Measurements from ENCODE around the gene GDI1.
A peak's percentile ranks its signal among the peaks of the same experiment; 100 is the strongest.

The GDI1 gene

DNA sequence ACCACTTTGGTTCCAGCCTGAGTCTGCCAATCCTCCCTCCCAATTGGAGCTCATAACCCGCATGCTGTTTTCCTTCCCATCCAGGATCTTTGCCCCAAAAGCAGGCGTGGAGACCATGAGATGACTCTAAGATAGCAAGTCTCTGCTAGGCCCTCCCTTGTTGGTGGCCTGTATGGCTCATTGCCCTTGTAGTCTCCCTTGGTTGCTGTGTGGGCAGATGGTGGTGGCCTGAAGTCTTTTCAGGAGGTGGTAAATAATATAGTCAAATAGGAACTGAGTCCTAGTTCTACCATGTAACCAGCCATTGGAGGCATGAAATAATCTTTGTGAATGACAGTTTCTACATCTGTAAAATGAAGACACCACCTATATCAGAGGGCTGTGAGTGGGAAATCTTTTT, 7.2 kb upstream of the GDI1 start:
- Histone ChIP-seq H3K9me3 (replicated peaks in 1 of 11) (peaks cover 0 to 25% (median 19%) of the 10 kb centered on the region in 11 experiments; a peak in 16 of 22 replicates), H3K4me2 (peak overlapping the region; percentile 64 to 88 (median 75)), H3K4me3 (peak overlapping the region; percentile 68 to 86 (median 76); a peak in 19 of 20 replicates), H3K9ac (peak overlapping the region in 10 of 11 experiments; percentile 75 to 87 (median 84); a peak in 9 of 22 replicates), H3K27me3 (peaks cover 3 to 49% (median 24%) of the 10 kb centered on the region in 11 experiments; a peak in 16 of 22 replicates), H3K27ac (peak overlapping the region in 6 of 11 experiments; percentile 50 to 84 (median 78); a peak in 7 of 22 replicates), H4K20me1 (peaks cover 0 to 42% (median 18%) of the 10 kb centered on the region in 11 experiments; a peak in 14 of 22 replicates), H3K36me3 (peaks cover 9 to 33% (median 30%) of the 10 kb centered on the region in 11 experiments; a peak in 21 of 22 replicates), H3K4me1 (peaks cover 20 to 52% (median 43%) of the 10 kb centered on the region in 10 experiments)
- no peak for TF ChIP-seq Cebpa-rat (IDR thresholded peaks at IDR 0.05)

DNA sequence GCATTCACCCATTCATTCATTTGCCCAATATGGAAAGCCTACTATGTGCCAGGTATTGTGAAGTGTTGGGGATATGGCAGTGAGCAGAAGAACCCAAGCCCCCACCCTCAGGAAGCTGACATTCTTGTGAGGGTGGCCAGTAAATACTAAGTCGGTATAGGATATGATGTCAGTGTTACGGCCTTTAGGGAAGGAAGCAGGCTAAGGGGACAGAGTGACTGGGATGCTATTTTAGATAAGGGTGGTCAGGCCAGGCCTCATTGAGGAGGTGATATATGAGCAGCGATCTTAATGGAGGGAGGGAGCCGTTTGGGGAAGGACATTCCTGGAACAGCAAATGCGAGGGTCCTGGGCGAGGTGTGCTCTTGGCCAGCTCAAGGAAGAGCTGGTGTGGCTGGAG, 6.5 kb upstream of the GDI1 start:
- peak overlapping the region; percentile 1 to 85 (median 58); a peak in 14 of 22 replicates for H3K9ac ChIP-seq
- peaks cover 0 to 49% (median 21%) of the 10 kb centered on the region in 11 experiments; a peak in 14 of 22 replicates for H4K20me1 ChIP-seq
- peak overlapping the region; percentile 30 to 84 (median 50); a peak in 19 of 22 replicates for H3K27ac ChIP-seq
- peak overlapping the region in 8 of 10 experiments; percentile 22 to 86 (median 77); a peak in 10 of 20 replicates for H3K4me3 ChIP-seq
- H3K9me3 ChIP-seq (replicated peaks in 1 of 11), result peaks cover 0 to 25% (median 19%) of the 10 kb centered on the region in 11 experiments; a peak in 16 of 22 replicates
- peaks cover 3 to 57% (median 27%) of the 10 kb centered on the region in 11 experiments; a peak in 16 of 22 replicates for H3K27me3 ChIP-seq
- H3K4me1 ChIP-seq, result peaks cover 20 to 55% (median 43%) of the 10 kb centered on the region in 10 experiments
- TF ChIP-seq Cebpa-rat (IDR thresholded peaks at IDR 0.05), result no peak; a peak in 1 of 22 replicates
- peak overlapping the region; percentile 41 to 88 (median 73) for H3K4me2 ChIP-seq
- H3K36me3 ChIP-seq, result peaks cover 9 to 40% (median 38%) of the 10 kb centered on the region in 11 experiments; a peak in 21 of 22 replicates

DNA sequence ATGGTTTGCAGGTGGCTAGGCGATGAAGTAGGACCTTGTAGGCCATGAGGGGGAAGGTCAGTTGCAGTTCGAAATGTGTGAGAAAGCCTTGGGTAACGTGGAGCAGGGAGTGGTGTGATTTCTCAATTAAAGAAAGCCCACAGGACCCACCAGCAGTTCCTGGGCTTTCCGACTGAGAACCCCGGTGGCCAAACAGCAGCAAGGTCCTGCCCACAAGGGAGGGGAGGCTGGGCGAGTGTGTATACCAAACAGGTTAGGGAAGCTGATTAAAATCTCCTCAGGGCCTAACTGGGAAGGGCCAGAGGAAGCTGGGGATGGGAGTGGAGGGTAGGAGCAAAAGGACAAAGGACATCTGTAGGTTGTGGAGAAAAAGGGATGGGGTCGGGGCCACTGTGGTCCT, 6.0 kb upstream of the GDI1 start:
- Histone ChIP-seq H3K36me3 (peaks cover 9 to 44% (median 42%) of the 10 kb centered on the region in 11 experiments; a peak in 21 of 22 replicates), H4K20me1 (peaks cover 0 to 54% (median 23%) of the 10 kb centered on the region in 11 experiments; a peak in 14 of 22 replicates), H3K27me3 (peaks cover 3 to 60% (median 28%) of the 10 kb centered on the region in 11 experiments; a peak in 16 of 22 replicates), H3K4me1 (peaks cover 20 to 57% (median 45%) of the 10 kb centered on the region in 10 experiments), H3K9ac (peak overlapping the region; percentile 23 to 85 (median 58); a peak in 16 of 22 replicates), H3K4me3 (peak overlapping the region in 8 of 10 experiments; percentile 14 to 86 (median 77); a peak in 12 of 20 replicates), H3K9me3 (replicated peaks in 1 of 11) (peaks cover 0 to 26% (median 19%) of the 10 kb centered on the region in 11 experiments; a peak in 16 of 22 replicates), H3K4me2 (peak overlapping the region; percentile 41 to 88 (median 73)), H3K27ac (peak overlapping the region; percentile 34 to 84 (median 50); a peak in 19 of 22 replicates)
- no peak; a peak in 1 of 22 replicates for TF ChIP-seq Cebpa-rat (IDR thresholded peaks at IDR 0.05)

DNA sequence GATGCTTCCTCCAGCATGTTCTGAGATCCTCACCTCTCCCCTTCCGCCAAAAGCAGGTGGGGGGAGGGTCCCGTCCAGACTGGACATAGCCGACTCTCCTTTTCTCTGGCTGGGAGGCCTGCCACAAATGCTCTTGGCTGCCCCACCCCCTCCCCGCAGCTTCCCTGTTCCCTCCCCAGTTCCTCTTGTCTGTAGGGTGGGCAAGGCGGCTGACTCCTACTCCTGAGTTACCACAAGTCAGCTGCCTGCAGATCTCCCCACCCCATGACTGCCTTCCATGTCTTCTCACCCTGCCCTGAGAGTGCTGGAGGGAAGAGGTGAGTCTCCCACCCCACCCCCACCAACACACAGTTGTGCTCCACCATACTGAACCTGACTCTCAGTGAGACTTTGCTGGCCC, 5.6 kb upstream of the GDI1 start:
- Histone ChIP-seq H4K20me1 (peaks cover 0 to 55% (median 23%) of the 10 kb centered on the region in 11 experiments; a peak in 14 of 22 replicates), H3K9ac (peak overlapping the region; percentile 23 to 85 (median 58); a peak in 15 of 22 replicates), H3K4me2 (peak overlapping the region; percentile 41 to 88 (median 73)), H3K4me3 (peak overlapping the region in 7 of 10 experiments; percentile 14 to 86 (median 78); a peak in 11 of 20 replicates), H3K36me3 (peaks cover 9 to 48% (median 42%) of the 10 kb centered on the region in 11 experiments; a peak in 21 of 22 replicates), H3K9me3 (replicated peaks in 1 of 11) (peaks cover 0 to 31% (median 19%) of the 10 kb centered on the region in 11 experiments; a peak in 16 of 22 replicates), H3K27ac (peak overlapping the region; percentile 34 to 84 (median 50); a peak in 19 of 22 replicates), H3K27me3 (peaks cover 3 to 60% (median 28%) of the 10 kb centered on the region in 11 experiments; a peak in 16 of 22 replicates), H3K4me1 (peaks cover 20 to 58% (median 49%) of the 10 kb centered on the region in 10 experiments)
- TF ChIP-seq Cebpa-rat (IDR thresholded peaks at IDR 0.05), result no peak

DNA sequence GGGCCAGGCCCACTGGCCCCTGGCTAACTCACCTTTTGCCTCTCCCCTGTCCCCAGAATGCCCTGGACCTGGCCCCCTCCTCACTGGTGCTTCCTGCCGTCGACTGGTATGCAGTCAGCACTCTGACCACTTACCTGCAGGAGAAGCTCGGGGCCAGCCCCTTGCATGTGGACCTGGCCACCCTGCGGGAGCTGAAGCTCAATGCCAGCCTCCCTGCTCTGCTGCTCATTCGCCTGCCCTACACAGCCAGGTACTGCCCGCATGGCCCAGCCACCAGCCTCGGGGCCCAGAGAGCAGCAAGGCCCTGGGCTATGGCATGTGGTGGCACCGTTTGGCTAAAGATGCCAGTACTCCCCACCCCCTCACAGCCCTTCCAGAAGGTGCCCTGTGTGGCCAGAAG, 4.7 kb upstream of the GDI1 start:
- Histone ChIP-seq H3K36me3 (peaks cover 9 to 48% (median 42%) of the 10 kb centered on the region in 11 experiments; a peak in 21 of 22 replicates), H3K4me1 (peaks cover 20 to 53% (median 46%) of the 10 kb centered on the region in 10 experiments), H3K9ac (peak overlapping the region in 6 of 11 experiments; percentile 14 to 81 (median 50); a peak in 8 of 22 replicates), H3K27ac (peak overlapping the region in 8 of 11 experiments; percentile 39 to 84 (median 64); a peak in 12 of 22 replicates), H3K4me3 (peak overlapping the region in 2 of 10 experiments; percentile 17 to 76; a peak in 3 of 20 replicates), H4K20me1 (peaks cover 0 to 55% (median 23%) of the 10 kb centered on the region in 11 experiments; a peak in 14 of 22 replicates), H3K4me2 (peak overlapping the region in 6 of 11 experiments; percentile 64 to 88 (median 78); a peak in 11 of 22 replicates), H3K9me3 (replicated peaks in 1 of 11) (peaks cover 0 to 31% (median 21%) of the 10 kb centered on the region in 11 experiments; a peak in 16 of 22 replicates), H3K27me3 (peaks cover 3 to 55% (median 28%) of the 10 kb centered on the region in 11 experiments; a peak in 16 of 22 replicates)
- TF ChIP-seq Cebpa-rat (IDR thresholded peaks at IDR 0.05), result no peak

DNA sequence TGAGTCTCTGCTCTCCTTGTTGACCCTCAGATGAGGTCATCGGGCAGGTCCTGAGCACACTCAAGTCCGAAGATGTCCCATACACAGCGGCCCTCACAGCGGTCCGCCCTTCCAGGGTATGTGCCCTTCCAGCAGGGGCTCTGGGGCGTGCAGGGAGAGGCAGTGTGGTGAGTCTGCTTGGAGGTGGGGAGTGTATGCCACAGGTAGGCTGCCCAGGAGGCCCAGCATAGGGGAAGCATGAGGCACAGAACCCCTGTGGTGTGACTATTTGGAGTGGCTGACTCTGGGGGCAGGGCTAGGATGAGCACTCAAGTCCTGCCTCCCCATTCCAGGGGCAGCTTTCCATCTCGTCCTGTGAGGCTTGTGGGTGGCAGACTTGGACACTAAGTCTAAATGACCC, 3.3 kb upstream of the GDI1 start:
- Histone ChIP-seq H3K27ac (no peak overlapping the region), H3K9me3 (replicated peaks in 1 of 11) (peaks cover 0 to 29% (median 14%) of the 10 kb centered on the region in 11 experiments; a peak in 16 of 22 replicates)

DNA sequence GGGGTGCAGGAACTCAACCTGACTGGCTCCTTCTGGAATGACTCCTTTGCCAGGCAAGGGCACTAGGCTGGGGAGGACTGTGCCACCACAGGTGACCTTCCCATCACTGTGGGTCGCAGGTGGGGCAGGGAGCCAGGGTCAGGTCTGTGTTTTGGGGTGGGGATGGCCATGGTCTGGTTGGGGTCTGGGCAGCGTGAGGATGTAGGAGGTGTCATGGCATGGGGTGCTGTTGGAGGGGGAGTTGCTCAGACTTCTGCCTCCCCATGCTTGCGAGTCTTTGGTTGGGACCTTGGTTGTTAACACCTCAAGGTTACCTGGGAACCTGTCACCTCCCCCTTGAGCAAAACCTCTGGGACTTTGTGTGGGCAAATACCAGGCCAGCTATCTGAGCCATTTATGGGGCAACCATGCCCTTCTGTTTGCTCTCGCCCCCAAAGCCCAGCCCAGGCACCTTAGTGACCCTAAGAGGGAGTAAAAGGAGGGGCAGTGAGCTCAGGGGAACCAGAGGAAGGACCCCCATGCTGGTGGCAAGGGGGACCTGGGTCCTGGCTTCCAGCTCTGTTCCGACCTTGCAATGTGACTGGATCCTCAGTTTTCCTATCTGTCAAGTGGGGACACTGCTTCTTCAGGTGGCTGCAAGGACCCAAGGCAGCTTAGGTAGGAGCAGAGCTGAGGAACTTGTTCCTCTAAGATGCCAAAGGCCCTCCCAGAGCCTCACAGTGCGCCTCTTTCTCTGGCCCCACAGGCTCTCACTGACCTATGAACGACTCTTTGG, 2.4 kb upstream of the GDI1 start:
- H3K9ac ChIP-seq, result no peak overlapping the region
- no peak overlapping the region for H3K27ac ChIP-seq
- peaks cover 13 to 56% (median 46%) of the 10 kb centered on the region in 11 experiments; a peak in 21 of 22 replicates for H3K36me3 ChIP-seq
- H3K27me3 ChIP-seq, result peaks cover 3 to 55% (median 31%) of the 10 kb centered on the region in 11 experiments; a peak in 16 of 22 replicates
- H3K4me1 ChIP-seq, result peaks cover 27 to 61% (median 46%) of the 10 kb centered on the region in 10 experiments
- H3K9me3 ChIP-seq (replicated peaks in 1 of 11), result peaks cover 0 to 25% (median 12%) of the 10 kb centered on the region in 11 experiments; a peak in 12 of 22 replicates
- H4K20me1 ChIP-seq, result peaks cover 5 to 71% (median 41%) of the 10 kb centered on the region in 11 experiments; a peak in 19 of 22 replicates
- no peak overlapping the region for H3K4me3 ChIP-seq
- H3K4me2 ChIP-seq, result peak overlapping the region in 1 of 11 experiments; percentile 7; a peak in 1 of 22 replicates
- TF ChIP-seq Cebpa-rat (IDR thresholded peaks at IDR 0.05), result no peak

More for the DNA sequence above, 3.3 kb upstream of the GDI1 start:
- TF ChIP-seq Cebpa-rat (IDR thresholded peaks at IDR 0.05), result no peak
- Histone ChIP-seq H3K4me3 (no peak overlapping the region), H3K27me3 (peaks cover 3 to 55% (median 31%) of the 10 kb centered on the region in 11 experiments; a peak in 16 of 22 replicates), H3K9ac (peak overlapping the region in 1 of 11 experiments; percentile 14; a peak in 1 of 22 replicates), H4K20me1 (peaks cover 5 to 62% (median 33%) of the 10 kb centered on the region in 11 experiments; a peak in 19 of 22 replicates), H3K4me2 (0 out of 22 replicates have a peak overlapping the region, but pooled peaks of 1 of the 11 experiments have one; percentile 7), H3K36me3 (peaks cover 9 to 48% (median 42%) of the 10 kb centered on the region in 11 experiments; a peak in 21 of 22 replicates), H3K4me1 (peaks cover 27 to 54% (median 44%) of the 10 kb centered on the region in 10 experiments)

All from BLaER1 treated with 17β-estradiol and CSF1 and Interleukin-3, amounts not matched to agents 10 nM and 100 nM (cell line).